Prostate gland (tissue), 2 donors: ENCODE results near the gene SYCE1.

ENCODE experiments used
- CTCF ChIP-seq, 4 experiments: fragments of 200-600 bp in 2 of 4; fragments of 450-650 bp in 2 of 4; sonication (generic) in 2 of 4; IDR thresholded peaks; 1 replicate in 3 of 4; 2 replicates in 1 of 4; pipeline ENCODE4 v1.5.1; 2016 to 2019; ENCODE audit warnings: antibody characterized with exemption in 4 of 4, mild to moderate bottlenecking in 2 of 4, moderate library complexity in 2 of 4
- POLR2A ChIP-seq: fragments of 450-650 bp; IDR thresholded peaks from one replicate; pipeline ENCODE4 v1.6.1; 2016; ENCODE audit warnings: antibody characterized with exemption, mild to moderate bottlenecking
- POLR2AphosphoS5 ChIP-seq: sonication (generic); formaldehyde crosslinking; IDR thresholded peaks from one replicate; pipeline ENCODE4 v1.6.1; 2017; ENCODE audit warnings: antibody characterized with exemption

- TF ChIP-seq CTCF (IDR thresholded peaks at IDR 0.05) = no peak
- no peak for TF ChIP-seq POLR2A
- TF ChIP-seq POLR2AphosphoS5 = no peak
Measured at GRCh38 chr10:133611079-133611478, 45.7 kb upstream of the SYCE1 start.
